Measurements from ENCODE around the gene FNDC8. TPM values are rescaled to one million over a fixed set of nuclear protein-coding genes. Genes with fewer than 3 reads are reported as not detected.

FNDC8 gene
- total and polyA plus RNA-seq, 9 of the 15 experiments (the other 6 are each of a cell fraction or from before 2014, with no cell fraction given): 0.04 TPM; not detected in 8

GRCh38 chr17:35135322-35135721, 13.9 kb downstream of the FNDC8 start:
- no peak overlapping the region for H3K9ac ChIP-seq (ENCODE audit: insufficient read depth in 1 of 2, low read depth in 2 of 2, low read length in 2 of 2)
- TF ChIP-seq GATA2 (CRISPR knock-in tag; IDR thresholded peaks at IDR 0.05) (no peak), KDM5B (IDR thresholded peaks at IDR 0.05; ENCODE audit: insufficient replicate concordance, low read depth, low read length) (no peak), FOXP1 (CRISPR knock-in tag; IDR thresholded peaks at IDR 0.05) (no peak), HNRNPL (IDR thresholded peaks at IDR 0.05; ENCODE audit: low read depth, low read length) (no peak), TCF7L2 (IDR thresholded peaks at IDR 0.05; ENCODE audit: low read depth, low read length) (no peak), ZNF76 (CRISPR knock-in tag; IDR thresholded peaks at IDR 0.05; ENCODE audit: borderline replicate concordance) (no peak), CREB5 (CRISPR knock-in tag; IDR thresholded peaks at IDR 0.05) (no peak), POLR3A (IDR thresholded peaks at IDR 0.05; ENCODE audit: borderline replicate concordance, extremely low read depth, insufficient read depth, insufficient read length) (no peak), CREB3L1 (IDR thresholded peaks at IDR 0.05; ENCODE audit: borderline replicate concordance, low read depth) (no peak)
- TF ChIP-seq, protein P1, sequence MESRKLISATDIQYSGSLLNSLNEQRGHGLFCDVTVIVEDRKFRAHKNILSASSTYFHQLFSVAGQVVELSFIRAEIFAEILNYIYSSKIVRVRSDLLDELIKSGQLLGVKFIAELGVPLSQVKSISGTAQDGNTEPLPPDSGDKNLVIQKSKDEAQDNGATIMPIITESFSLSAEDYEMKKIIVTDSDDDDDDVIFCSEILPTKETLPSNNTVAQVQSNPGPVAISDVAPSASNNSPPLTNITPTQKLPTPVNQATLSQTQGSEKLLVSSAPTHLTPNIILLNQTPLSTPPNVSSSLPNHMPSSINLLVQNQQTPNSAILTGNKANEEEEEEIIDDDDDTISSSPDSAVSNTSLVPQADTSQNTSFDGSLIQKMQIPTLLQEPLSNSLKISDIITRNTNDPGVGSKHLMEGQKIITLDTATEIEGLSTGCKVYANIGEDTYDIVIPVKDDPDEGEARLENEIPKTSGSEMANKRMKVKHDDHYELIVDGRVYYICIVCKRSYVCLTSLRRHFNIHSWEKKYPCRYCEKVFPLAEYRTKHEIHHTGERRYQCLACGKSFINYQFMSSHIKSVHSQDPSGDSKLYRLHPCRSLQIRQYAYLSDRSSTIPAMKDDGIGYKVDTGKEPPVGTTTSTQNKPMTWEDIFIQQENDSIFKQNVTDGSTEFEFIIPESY (CRISPR knock-in tag; IDR thresholded peaks at IDR 0.05): no peak
- in situ Hi-C loops (cut with MboI): no loop called here
- H3K36me3 ChIP-seq (ENCODE audit: control insufficient read depth, insufficient read depth, low read length): peaks cover 100% of the 10 kb centered on the region
- intact Hi-C loops (cut with micrococcal nuclease): no loop called here
- ChIA-PET CTCF (ENCODE audit: low intra/inter-chr PET ratio) (no interaction called here), POLR2A (no interaction called here)
- H3K4me3 ChIP-seq: no peak overlapping the region
- no peak for FAIRE-seq
- DNase-seq (ENCODE audit: extremely low read depth in 1 of 4, low spot score in 3 of 4): no peak
- H2AFZ ChIP-seq (ENCODE audit: low read depth, low read length): no peak overlapping the region
- H3K9me3 ChIP-seq (replicated peaks; ENCODE audit: control insufficient read depth, insufficient read depth, low read depth, low read length): no peaks in the 10 kb centered on the region
- peaks cover 19% of the 10 kb centered on the region for H4K20me1 ChIP-seq (replicated peaks; ENCODE audit: control insufficient read depth, insufficient read depth, low read length)
- peaks cover 13% of the 10 kb centered on the region for H3K79me2 ChIP-seq (ENCODE audit: control insufficient read depth, insufficient read depth, low read length)
- no peaks in the 10 kb centered on the region for H3K27me3 ChIP-seq (ENCODE audit: control insufficient read depth in 2 of 2, insufficient read depth in 2 of 2, low read length in 2 of 2)
- no peak overlapping the region for H3K4me2 ChIP-seq (ENCODE audit: insufficient read depth, low read length)
- WGBS (ENCODE audit: insufficient coverage, low coverage, missing lambda C conversion rate): 98% methylated on average over 5 of the region's 6 CpGs
- no TSS peak for BruUV-seq (replicated peaks)
- ATAC-seq: no peak
- H3K4me1 ChIP-seq (replicated peaks in 1 of 2; ENCODE audit: control insufficient read depth in 2 of 2, insufficient read depth in 2 of 2, low read length in 2 of 2): peaks cover 0 to 4% of the 10 kb centered on the region in 2 experiments; a peak in 2 of 5 replicates
- H3K27ac ChIP-seq (ENCODE audit: extremely low read depth, low read depth, low read length): no peak overlapping the region
- H3K9me1 ChIP-seq (ENCODE audit: control insufficient read depth, insufficient read depth, low read length): peaks cover 4% of the 10 kb centered on the region
